ENCODE results near the gene NPAS3.

The NPAS3 gene

GRCh38 chr14:32940711-32941667 lies 2.3 kb downstream of the NPAS3 start:
- DNase-seq, result no peak

DNA sequence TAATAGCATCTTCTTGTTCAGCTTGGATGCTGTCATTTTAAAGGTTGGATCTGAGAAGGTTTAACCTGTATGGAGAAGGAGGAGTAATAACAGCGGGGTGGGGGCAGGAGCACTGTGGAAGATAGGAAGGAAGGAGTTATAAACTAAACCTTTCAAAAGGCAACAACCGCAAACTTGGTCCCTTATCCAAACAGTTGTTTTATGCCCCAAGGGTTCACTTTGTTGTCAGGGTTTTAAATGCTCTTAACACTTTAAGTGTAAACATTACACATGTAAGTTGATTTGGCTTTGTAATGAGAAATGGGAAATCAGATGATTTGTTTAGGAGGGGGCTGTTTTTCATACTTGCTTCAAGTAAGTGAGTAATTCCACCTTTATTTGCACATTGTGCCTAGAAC lies 3.0 kb downstream of the NPAS3 start:
- no peak for DNase-seq

GRCh38 chr14:32947081-32947480 lies 8.4 kb downstream of the NPAS3 start:
- no peak for DNase-seq

DNA sequence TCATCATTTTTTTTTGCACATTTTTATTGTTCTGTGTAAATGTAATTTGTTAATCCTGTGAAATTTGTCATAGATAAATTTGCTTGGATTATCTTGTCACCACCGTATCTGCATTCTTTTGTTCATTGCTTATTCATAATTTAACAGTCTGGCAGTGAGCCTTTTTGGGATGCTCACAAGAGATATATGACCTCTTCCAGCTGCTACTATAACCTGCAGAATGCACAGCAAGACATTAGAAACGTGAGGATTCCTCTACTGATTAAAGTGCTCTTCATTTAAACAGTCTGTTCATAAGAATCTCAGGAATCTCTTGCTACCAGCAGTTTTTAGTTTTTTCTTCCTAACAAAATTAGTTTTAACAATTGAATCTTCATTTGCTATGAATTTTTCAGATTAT lies 9.1 kb downstream of the NPAS3 start:
- DNase-seq, result no peak

GRCh38 chr14:32950584-32950983 lies 11.9 kb downstream of the NPAS3 start:
- no peak for DNase-seq

GRCh38 chr14:32967421-32967820 lies 28.7 kb downstream of the NPAS3 start:
- no peak for DNase-seq

GRCh38 chr14:32968972-32969544 lies 30.4 kb downstream of the NPAS3 start:
- DNase-seq, result no peak

DNA sequence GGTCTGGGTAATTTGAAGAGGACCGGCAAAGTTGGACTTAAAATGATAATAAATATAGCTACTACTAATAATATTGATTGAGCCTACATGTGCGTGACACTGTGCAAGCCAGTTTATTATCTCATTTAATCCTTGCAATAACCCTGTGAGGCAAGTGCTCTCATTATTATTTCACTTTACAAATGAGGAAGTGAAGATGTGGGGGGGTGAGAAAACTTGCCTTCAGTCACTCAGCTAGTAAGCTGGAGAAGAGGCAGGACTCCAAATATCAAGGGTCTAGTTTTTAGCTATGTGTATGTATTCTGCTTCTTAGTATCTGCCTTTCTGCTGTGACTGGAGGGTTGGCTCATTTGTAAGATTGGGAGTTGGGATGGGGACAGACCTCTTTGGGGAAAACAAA lies 39.2 kb downstream of the NPAS3 start:
- no peak for DNase-seq

- DNase-seq, result no peak
These were observed 40.1 kb downstream of the NPAS3 start for GRCh38 chr14:32978691-32979255.

- no peak for DNase-seq
These were observed 41.7 kb downstream of the NPAS3 start for GRCh38 chr14:32980178-32980901.

- no peak for DNase-seq
These were observed 42.3 kb downstream of the NPAS3 start for GRCh38 chr14:32980902-32981501.

DNA sequence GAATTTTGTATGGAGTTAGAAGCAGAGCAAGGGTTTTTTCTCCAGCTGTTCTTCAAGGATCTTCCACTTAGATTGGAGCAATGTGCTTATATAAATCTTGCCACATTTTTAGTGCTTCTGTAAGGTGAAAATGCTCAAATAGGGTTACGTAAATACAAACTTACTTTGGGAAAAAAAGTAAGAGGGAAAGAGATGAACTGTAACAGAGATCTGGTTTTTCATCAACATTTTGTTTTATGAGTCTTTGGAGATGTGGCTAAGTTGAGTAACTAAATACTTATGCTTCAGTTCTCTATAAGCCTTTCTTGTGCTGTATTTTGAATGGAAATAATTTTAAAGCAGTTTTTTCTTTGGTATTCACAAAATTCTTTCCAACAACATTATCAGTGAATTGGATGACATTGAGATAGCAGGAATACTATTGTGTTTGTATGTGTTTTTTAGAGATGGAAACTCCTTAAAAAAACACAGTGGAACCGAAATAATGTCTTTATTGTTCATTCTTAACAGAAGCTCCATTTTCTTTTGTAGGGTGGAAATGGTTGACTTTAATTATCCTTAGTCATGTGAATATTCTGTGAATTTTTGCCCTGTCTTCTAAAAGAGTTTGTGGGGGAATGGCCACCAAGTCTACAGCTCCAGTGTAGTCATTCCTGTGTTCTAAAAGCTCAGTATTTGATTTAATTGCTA lies 45.7 kb downstream of the NPAS3 start:
- no peak for DNase-seq

DNA sequence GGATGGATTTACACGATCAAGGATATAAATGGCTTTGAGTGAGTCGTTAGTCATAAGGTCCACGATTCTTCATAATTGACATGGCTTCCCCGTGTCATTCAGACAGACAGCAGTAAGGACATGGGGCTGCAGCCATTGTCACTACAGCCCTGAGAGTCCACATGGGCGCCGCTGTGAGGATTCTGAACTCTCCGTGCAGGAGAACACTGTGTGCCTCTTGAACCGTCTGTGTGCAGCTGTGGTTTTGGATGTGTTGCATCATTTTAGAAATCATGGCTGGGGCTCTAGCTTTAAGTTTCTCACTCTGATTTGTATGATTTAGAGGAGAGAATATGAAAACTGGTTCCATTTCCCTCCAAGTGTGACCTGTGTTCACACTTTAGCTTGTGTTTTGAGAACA lies 47.2 kb downstream of the NPAS3 start:
- no peak for DNase-seq

DNA sequence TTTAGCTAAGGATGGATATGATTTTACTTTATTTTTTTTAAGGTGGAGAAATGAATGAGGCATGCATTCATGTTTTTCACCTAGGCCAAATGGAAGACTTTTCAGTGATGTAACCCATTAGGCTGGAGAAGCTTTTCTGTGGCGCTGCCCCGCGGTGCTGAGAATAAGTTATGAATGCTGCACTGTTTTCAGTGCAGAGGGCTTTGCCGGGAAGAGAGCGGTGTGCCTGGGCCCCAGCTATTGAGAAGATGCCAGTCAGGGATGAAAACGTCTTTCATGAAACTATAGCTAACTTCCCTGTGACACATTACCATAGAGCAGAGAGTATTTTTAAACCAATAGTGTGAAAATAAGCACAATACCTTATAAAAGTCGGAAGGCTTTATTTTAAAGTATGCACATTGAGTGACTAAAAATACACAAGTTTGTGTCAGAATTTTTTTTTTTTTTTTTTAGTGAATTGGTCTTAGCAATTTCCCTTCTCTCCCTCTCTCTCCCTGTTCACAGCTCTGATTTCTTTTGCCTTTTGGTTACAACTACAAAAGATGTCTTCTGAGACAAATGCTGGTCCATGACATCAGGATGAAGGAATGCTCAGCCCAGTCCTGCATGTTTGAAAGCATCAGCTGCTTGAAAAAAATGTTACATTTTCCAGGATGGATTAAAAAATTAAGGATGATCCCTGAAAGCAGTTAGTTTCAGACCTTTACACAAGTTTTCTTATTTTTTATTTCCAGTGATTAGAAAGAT lies 48.3 kb downstream of the NPAS3 start:
- no peak for DNase-seq

GRCh38 chr14:32991691-32992090 lies 53.0 kb downstream of the NPAS3 start:
- DNase-seq, result no peak

GRCh38 chr14:32993921-32994320 lies 55.2 kb downstream of the NPAS3 start:
- no peak for DNase-seq

DNA sequence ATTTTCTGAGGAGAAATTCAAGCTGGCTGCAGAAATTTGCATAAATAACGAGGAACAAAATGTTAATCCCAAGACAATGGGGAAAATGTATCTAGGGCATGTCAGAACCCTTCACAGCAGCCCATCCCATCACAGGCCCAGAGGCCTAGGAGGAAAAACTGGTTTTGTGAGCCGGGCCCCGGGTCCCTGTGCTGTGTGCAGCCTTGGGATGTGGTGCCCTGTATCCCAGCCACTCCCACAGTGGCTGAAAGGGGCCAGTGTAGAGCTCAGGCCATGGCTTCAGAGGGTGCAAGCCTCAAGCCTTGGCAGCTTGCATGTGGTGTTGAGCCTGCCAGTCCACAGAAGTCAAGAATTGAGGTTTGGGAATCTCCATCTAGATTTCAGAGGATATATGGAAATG lies 57.7 kb downstream of the NPAS3 start:
- no peak for DNase-seq

DNA sequence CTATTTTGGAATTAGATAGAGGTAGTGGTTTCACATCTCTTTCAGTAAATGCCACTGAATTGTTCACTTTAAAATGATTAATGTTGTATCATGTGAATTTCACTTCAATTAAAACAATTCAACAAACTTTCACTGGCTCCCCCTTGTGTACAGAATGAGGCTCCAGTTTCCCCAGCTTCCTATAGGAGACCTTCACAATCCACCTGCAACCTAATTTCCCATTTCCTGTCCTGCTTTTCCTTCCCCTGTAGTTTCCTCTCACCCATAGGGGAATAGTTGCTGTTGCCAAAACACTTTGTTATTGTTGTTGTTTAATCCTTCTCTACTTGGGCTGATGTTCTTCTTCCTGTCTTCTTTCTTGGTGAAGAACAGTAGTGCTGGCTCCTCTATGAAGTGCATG lies 59.8 kb downstream of the NPAS3 start:
- DNase-seq, result no peak

GRCh38 chr14:33009673-33010072 lies 71.0 kb downstream of the NPAS3 start:
- no peak for DNase-seq

DNA sequence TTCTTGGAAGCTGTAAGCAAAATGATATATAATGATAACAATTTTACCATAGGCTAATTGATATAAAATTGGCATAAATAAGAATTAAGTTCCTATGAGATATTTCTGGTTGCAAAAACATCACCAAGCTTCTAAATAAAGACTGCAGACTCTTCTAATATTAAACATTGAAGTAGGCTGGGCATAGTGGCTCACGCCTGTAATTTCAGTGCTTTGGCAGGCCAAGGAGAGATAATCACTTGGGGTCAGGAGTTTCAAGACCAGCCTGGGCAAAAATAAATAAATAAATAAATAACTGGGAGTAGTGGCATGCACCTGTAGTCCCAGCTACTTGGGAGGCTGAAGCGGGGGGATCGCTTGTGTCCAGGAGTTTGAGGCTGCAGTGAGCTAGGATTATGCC lies 71.8 kb downstream of the NPAS3 start:
- no peak for DNase-seq

- DNase-seq, result no peak
These were observed 76.0 kb downstream of the NPAS3 start for GRCh38 chr14:33014710-33015109.

DNA sequence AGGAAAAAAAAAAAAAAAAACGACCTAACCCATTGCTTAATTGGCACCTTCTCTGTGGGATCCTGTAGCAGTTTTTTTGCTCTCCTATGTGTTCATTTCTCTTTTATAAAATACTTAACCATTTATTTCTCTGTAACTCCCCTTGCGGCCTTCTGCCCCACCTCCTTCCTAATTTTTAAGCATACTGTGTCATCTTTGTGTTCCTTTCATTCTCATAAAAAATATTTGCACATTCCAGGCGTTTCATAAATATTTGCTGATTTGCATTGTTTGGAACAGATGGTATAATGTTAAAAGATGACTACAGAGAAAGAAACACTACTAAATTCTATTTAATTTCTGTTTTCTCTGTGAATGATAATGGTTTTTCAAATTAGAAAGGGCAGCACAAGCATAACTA lies 77.9 kb downstream of the NPAS3 start:
- no peak for DNase-seq
